SK-N-SH (cell line): Measurements from ENCODE around the gene SLC22A14.

ENCODE experiments used
- EP300 ChIP-seq, 2 experiments: IDR thresholded peaks; 2 replicates each; pipeline versions ENCODE4 v1.4.0 to v1.6.1; 2012; ENCODE audit warnings: borderline replicate concordance in 1 of 2, low read depth in 1 of 2, low read length in 1 of 2
- GABPA ChIP-seq: IDR thresholded peaks from 2 replicates; pipeline ENCODE4 v1.4.0; 2012; ENCODE audit warnings: low read depth, mild to moderate bottlenecking
- JUND ChIP-seq: IDR thresholded peaks from 2 replicates; pipeline ENCODE4 v1.4.0; 2012
- POLR2AphosphoS5 ChIP-seq: IDR thresholded peaks from 2 replicates; pipeline ENCODE4 v1.6.1; 2012; ENCODE audit warnings: low read depth, low read length
- TF ChIP-seq, protein P1 (sequence below): fragments of 200-600 bp; sonication (generic); IDR thresholded peaks from 2 replicates; pipeline ENCODE4 v1.6.1; 2017; ENCODE audit warnings: antibody characterized with exemption, mild to moderate bottlenecking, moderate library complexity
- TF ChIP-seq, protein P2 (sequence below): IDR thresholded peaks from 2 replicates; pipeline ENCODE4 v1.6.1; 2012; ENCODE audit warnings: mild to moderate bottlenecking, low read depth, low read length, moderate library complexity

GRCh38 chr3:38270606-38271005 lies 11.5 kb upstream of the SLC22A14 start:
- TF ChIP-seq POLR2AphosphoS5 = no peak
- no peak for TF ChIP-seq EP300 (IDR thresholded peaks at IDR 0.05; ENCODE audit: borderline replicate concordance in 1 of 2, low read depth in 1 of 2, low read length in 1 of 2)
- TF ChIP-seq, protein P1, sequence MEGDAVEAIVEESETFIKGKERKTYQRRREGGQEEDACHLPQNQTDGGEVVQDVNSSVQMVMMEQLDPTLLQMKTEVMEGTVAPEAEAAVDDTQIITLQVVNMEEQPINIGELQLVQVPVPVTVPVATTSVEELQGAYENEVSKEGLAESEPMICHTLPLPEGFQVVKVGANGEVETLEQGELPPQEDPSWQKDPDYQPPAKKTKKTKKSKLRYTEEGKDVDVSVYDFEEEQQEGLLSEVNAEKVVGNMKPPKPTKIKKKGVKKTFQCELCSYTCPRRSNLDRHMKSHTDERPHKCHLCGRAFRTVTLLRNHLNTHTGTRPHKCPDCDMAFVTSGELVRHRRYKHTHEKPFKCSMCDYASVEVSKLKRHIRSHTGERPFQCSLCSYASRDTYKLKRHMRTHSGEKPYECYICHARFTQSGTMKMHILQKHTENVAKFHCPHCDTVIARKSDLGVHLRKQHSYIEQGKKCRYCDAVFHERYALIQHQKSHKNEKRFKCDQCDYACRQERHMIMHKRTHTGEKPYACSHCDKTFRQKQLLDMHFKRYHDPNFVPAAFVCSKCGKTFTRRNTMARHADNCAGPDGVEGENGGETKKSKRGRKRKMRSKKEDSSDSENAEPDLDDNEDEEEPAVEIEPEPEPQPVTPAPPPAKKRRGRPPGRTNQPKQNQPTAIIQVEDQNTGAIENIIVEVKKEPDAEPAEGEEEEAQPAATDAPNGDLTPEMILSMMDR = no peak
- TF ChIP-seq, protein P2, sequence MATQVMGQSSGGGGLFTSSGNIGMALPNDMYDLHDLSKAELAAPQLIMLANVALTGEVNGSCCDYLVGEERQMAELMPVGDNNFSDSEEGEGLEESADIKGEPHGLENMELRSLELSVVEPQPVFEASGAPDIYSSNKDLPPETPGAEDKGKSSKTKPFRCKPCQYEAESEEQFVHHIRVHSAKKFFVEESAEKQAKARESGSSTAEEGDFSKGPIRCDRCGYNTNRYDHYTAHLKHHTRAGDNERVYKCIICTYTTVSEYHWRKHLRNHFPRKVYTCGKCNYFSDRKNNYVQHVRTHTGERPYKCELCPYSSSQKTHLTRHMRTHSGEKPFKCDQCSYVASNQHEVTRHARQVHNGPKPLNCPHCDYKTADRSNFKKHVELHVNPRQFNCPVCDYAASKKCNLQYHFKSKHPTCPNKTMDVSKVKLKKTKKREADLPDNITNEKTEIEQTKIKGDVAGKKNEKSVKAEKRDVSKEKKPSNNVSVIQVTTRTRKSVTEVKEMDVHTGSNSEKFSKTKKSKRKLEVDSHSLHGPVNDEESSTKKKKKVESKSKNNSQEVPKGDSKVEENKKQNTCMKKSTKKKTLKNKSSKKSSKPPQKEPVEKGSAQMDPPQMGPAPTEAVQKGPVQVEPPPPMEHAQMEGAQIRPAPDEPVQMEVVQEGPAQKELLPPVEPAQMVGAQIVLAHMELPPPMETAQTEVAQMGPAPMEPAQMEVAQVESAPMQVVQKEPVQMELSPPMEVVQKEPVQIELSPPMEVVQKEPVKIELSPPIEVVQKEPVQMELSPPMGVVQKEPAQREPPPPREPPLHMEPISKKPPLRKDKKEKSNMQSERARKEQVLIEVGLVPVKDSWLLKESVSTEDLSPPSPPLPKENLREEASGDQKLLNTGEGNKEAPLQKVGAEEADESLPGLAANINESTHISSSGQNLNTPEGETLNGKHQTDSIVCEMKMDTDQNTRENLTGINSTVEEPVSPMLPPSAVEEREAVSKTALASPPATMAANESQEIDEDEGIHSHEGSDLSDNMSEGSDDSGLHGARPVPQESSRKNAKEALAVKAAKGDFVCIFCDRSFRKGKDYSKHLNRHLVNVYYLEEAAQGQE = no peak
- no peak for TF ChIP-seq JUND
- TF ChIP-seq GABPA = no peak
